HepG2 (cell line): ENCODE data around the gene EARS2. TPM values are rescaled to one million over a fixed set of nuclear protein-coding genes. Genes with fewer than 3 reads are reported as not detected.

Experiments used
- CBFB ChIP-seq: sonication (generic); formaldehyde crosslinking; IDR thresholded peaks from 2 replicates; pipeline ENCODE4 v1.4.0; 2020; ENCODE audit warnings: missing genetic modification reagents
- GABPB1 ChIP-seq: IDR thresholded peaks from 2 replicates; pipeline ENCODE4 v1.6.1; 2016; ENCODE audit warnings: mild to moderate bottlenecking, missing genetic modification reagents, moderate library complexity, missing compliant biosample characterization
- MEIS1 ChIP-seq: sonication (generic); formaldehyde crosslinking; IDR thresholded peaks from 2 replicates; pipeline ENCODE4 v1.9.0; 2021; ENCODE audit warnings: mild to moderate bottlenecking, missing genetic modification reagents, moderate library complexity, borderline replicate concordance
- NCOA2 ChIP-seq: sonication (generic); formaldehyde crosslinking; IDR thresholded peaks from 2 replicates; pipeline ENCODE4 v1.8.0; 2022; ENCODE audit warnings: inconsistent platforms
- PRDM10 ChIP-seq: sonication (generic); formaldehyde crosslinking; IDR thresholded peaks from 2 replicates; pipeline ENCODE4 v1.4.0; 2020; ENCODE audit warnings: low read depth, missing genetic modification reagents
- RFX1 ChIP-seq: fragments of 450-650 bp; IDR thresholded peaks from 2 replicates; pipeline ENCODE4 v1.6.1; 2017
- RXRB ChIP-seq: IDR thresholded peaks from 2 replicates; pipeline ENCODE4 v1.6.1; 2016; ENCODE audit warnings: borderline replicate concordance, missing genetic modification reagents, missing compliant biosample characterization
- TRIM24 ChIP-seq: sonication (generic); formaldehyde crosslinking; IDR thresholded peaks from 2 replicates; pipeline ENCODE4 v1.8.0; 2022; ENCODE audit warnings: mild to moderate bottlenecking, missing genetic modification reagents
- ZBTB38 ChIP-seq: sonication (generic); formaldehyde crosslinking; IDR thresholded peaks from 2 replicates; pipeline ENCODE4 v1.5.1; 2020; ENCODE audit warnings: mild to moderate bottlenecking, missing genetic modification reagents
- ZBTB7A ChIP-seq: sonication (generic); formaldehyde crosslinking; IDR thresholded peaks from 2 replicates; pipeline ENCODE4 v1.8.0; 2022; ENCODE audit warnings: mild to moderate bottlenecking, missing genetic modification reagents
- ZNF138 ChIP-seq: sonication (generic); formaldehyde crosslinking; IDR thresholded peaks from 2 replicates; pipeline ENCODE4 v1.5.0; 2020; ENCODE audit warnings: mild to moderate bottlenecking, low read depth, missing genetic modification reagents
- ZNF333 ChIP-seq: sonication (generic); formaldehyde crosslinking; IDR thresholded peaks from 2 replicates; pipeline ENCODE4 v1.4.0; 2020; ENCODE audit warnings: mild to moderate bottlenecking, missing genetic modification reagents, borderline replicate concordance
- ZNF460 ChIP-seq: sonication (generic); formaldehyde crosslinking; IDR thresholded peaks from 2 replicates; pipeline ENCODE4 v1.5.1; 2020; ENCODE audit warnings: missing genetic modification reagents, mild to moderate bottlenecking, borderline replicate concordance
- ZNF543 ChIP-seq: sonication (generic); formaldehyde crosslinking; IDR thresholded peaks from 2 replicates; pipeline ENCODE4 v1.4.0; 2020; ENCODE audit warnings: mild to moderate bottlenecking, missing genetic modification reagents
- ZNF883 ChIP-seq: sonication (generic); formaldehyde crosslinking; IDR thresholded peaks from 2 replicates; pipeline ENCODE4 v1.5.1; 2020; ENCODE audit warnings: mild to moderate bottlenecking, missing genetic modification reagents; ENCODE audit errors: not compliant biosample characterization
- ZSCAN30 ChIP-seq: sonication (generic); formaldehyde crosslinking; IDR thresholded peaks from 2 replicates; pipeline ENCODE4 v1.5.0; 2020; ENCODE audit warnings: mild to moderate bottlenecking, missing genetic modification reagents
- polyA plus RNA-seq, 8 experiments: library from polyadenylated mRNA; depleted of rRNA in 3 of 8; stranded (reverse) in 7 of 8; unstranded in 1 of 8; fragments of >200 nt; fragmentation: Illumina TruSeq in 4 of 8; extraction: Trizol in 4 of 8; gene quantifications; 2 replicates each; pipeline versions ENCODE4 v1.2.1 to v1.2.3, GENCODE V29; 2011 to 2016; ENCODE audit warnings: low read depth in 4 of 8, missing spikeins in 1 of 8, mixed read lengths in 1 of 8; ENCODE audit not compliant: insufficient read depth in 1 of 8
- total RNA-seq, 5 experiments: library from RNA; depleted of rRNA; stranded (reverse); fragments of >200 nt; fragmentation: Illumina TruSeq; extraction: Trizol; gene quantifications; 2 replicates each; pipeline ENCODE4 v1.2.3, GENCODE V29; 2016; ENCODE audit warnings: low read depth in 1 of 5
- TF ChIP-seq, protein P1 (sequence below): sonication (generic); formaldehyde crosslinking; IDR thresholded peaks from 2 replicates; pipeline ENCODE4 v1.4.0; 2020; ENCODE audit warnings: missing genetic modification reagents
- TF ChIP-seq, protein P2 (sequence below): sonication (generic); formaldehyde crosslinking; IDR thresholded peaks from 2 replicates; pipeline ENCODE4 v1.8.1; 2022; ENCODE audit warnings: mild to moderate bottlenecking, missing genetic modification reagents
- TF ChIP-seq, protein P3 (sequence below): sonication (generic); formaldehyde crosslinking; IDR thresholded peaks from 2 replicates; pipeline ENCODE4 v1.5.0; 2020; ENCODE audit warnings: mild to moderate bottlenecking, missing genetic modification reagents, borderline replicate concordance

The EARS2 gene
- total and polyA plus RNA-seq, 2 of the 13 experiments (the other 11 are each of a cell fraction or from before 2014, with no cell fraction given) = 49.4 to 80.4 TPM

DNA sequence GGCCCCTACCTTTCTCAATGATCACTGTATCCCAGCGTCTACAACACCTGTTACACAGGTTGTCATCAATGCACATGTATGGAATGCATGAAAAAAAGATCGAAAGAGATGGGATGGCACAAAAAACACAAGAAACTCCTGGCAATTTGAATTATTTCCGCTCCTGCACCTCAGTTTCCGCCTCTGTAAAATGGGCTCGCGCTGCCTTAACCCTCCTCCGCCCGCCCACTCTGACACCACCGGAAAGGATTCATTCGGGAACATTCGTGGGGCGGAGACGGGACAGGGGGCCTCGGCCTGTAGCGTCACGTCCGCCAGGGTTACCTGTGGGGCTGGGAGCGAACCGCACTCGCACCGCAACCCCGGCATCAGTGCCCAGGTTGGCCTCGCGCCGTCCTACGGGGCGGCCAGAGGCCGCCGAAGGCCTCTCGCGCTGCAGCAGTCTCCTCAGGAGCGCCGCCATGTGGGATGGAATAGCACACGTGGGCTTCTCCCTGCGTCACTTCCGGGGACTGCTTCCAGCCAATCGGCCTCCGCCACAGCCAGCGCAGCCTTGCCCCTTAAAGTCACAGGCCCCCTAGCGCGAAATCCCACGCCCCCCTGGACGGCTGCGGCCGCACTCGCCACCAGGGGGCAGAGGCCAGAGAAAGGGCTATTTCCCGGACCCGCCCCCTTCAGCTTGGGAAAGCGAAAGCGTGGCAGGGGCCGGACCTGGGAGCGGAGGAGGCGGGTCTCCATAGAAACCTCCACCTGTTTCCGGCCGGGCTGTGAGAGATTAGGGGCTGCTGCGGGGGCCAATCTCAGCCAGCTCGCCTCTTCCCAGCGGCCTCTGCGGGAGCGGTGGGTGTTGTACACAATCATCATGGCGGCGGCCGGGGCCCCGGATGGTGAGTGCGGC is at the start of gene EARS2, which contains the start of gene UBFD1 (continued):
- peak; percentile 85 for TF ChIP-seq RFX1
- TF ChIP-seq ZSCAN30 (CRISPR knock-in tag) = peak; percentile 92; the same call in 1 of the 2 replicates
- TF ChIP-seq ZBTB7A (CRISPR knock-in tag) = peak; percentile 19; the same call in 1 of the 2 replicates
- peak; percentile 51; the same call in 1 of the 2 replicates for TF ChIP-seq NCOA2 (CRISPR knock-in tag)
- peak; percentile 14; the same call in 1 of the 2 replicates for TF ChIP-seq TRIM24
- no peak; the same call in 1 of the 2 replicates for TF ChIP-seq ZNF460 (CRISPR knock-in tag)
- TF ChIP-seq ZNF138 (CRISPR knock-in tag) = no peak; the same call in 1 of the 2 replicates
- peak; percentile 89 for TF ChIP-seq ZNF883 (CRISPR knock-in tag)
- TF ChIP-seq, protein P1, sequence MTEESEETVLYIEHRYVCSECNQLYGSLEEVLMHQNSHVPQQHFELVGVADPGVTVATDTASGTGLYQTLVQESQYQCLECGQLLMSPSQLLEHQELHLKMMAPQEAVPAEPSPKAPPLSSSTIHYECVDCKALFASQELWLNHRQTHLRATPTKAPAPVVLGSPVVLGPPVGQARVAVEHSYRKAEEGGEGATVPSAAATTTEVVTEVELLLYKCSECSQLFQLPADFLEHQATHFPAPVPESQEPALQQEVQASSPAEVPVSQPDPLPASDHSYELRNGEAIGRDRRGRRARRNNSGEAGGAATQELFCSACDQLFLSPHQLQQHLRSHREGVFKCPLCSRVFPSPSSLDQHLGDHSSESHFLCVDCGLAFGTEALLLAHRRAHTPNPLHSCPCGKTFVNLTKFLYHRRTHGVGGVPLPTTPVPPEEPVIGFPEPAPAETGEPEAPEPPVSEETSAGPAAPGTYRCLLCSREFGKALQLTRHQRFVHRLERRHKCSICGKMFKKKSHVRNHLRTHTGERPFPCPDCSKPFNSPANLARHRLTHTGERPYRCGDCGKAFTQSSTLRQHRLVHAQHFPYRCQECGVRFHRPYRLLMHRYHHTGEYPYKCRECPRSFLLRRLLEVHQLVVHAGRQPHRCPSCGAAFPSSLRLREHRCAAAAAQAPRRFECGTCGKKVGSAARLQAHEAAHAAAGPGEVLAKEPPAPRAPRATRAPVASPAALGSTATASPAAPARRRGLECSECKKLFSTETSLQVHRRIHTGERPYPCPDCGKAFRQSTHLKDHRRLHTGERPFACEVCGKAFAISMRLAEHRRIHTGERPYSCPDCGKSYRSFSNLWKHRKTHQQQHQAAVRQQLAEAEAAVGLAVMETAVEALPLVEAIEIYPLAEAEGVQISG (CRISPR knock-in tag) = peak; percentile 97
- TF ChIP-seq CBFB (CRISPR knock-in tag) = peak; percentile 90
- TF ChIP-seq ZBTB38 (CRISPR knock-in tag) = peak; percentile 75; the same call in 1 of the 2 replicates
- peak; percentile 60 for TF ChIP-seq MEIS1 (CRISPR knock-in tag)
- peak; percentile 93 for TF ChIP-seq PRDM10 (CRISPR knock-in tag)
- peak; percentile 82; the same call in 1 of the 2 replicates for TF ChIP-seq ZNF543 (CRISPR knock-in tag)
- peak; percentile 98 for TF ChIP-seq GABPB1 (CRISPR knock-in tag)
- TF ChIP-seq, protein P2, sequence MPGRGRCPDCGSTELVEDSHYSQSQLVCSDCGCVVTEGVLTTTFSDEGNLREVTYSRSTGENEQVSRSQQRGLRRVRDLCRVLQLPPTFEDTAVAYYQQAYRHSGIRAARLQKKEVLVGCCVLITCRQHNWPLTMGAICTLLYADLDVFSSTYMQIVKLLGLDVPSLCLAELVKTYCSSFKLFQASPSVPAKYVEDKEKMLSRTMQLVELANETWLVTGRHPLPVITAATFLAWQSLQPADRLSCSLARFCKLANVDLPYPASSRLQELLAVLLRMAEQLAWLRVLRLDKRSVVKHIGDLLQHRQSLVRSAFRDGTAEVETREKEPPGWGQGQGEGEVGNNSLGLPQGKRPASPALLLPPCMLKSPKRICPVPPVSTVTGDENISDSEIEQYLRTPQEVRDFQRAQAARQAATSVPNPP (CRISPR knock-in tag) = peak; percentile 95; the same call in 1 of the 2 replicates
- TF ChIP-seq, protein P3, sequence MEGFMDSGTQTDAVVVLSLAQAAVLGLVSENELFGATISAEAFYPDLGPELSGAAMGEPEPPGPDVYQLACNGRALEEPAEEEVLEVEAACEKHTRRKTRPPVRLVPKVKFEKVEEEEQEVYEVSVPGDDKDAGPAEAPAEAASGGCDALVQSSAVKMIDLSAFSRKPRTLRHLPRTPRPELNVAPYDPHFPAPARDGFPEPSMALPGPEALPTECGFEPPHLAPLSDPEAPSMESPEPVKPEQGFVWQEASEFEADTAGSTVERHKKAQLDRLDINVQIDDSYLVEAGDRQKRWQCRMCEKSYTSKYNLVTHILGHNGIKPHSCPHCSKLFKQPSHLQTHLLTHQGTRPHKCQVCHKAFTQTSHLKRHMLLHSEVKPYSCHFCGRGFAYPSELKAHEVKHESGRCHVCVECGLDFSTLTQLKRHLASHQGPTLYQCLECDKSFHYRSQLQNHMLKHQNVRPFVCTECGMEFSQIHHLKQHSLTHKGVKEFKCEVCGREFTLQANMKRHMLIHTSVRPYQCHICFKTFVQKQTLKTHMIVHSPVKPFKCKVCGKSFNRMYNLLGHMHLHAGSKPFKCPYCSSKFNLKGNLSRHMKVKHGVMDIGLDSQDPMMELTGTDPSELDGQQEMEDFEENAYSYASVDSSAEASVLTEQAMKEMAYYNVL = peak; percentile 95
- peak; percentile 92; the same call in 1 of the 2 replicates for TF ChIP-seq ZNF333
- TF ChIP-seq RXRB (CRISPR knock-in tag) = peak; percentile 77; the same call in 1 of the 2 replicates
